Activated CD4-positive, alpha-beta T cell treated with anti-CD3 and anti-CD28 coated beads, Interleukin-2, amount 50 U/mL, for 16 hours (primary cell): Measurements from ENCODE around the gene OTOS.

Experiments
- DNase-seq: peaks from one replicate; pipeline ENCODE4 v3.0.0-alpha.2; 2020

Gene OTOS

GRCh38 chr2:240111253-240111652 is 29.2 kb downstream of the OTOS start:
- DNase-seq = no peak

GRCh38 chr2:240109386-240109785 is 31.1 kb downstream of the OTOS start:
- DNase-seq = no peak

GRCh38 chr2:240107477-240107796 is 33.0 kb downstream of the OTOS start:
- no peak for DNase-seq

GRCh38 chr2:240106765-240107476 is 33.5 kb downstream of the OTOS start:
- no peak for DNase-seq

- DNase-seq = no peak
Measured at GRCh38 chr2:240105982-240106381, 34.5 kb downstream of the OTOS start.

GRCh38 chr2:240103136-240103535 is 37.3 kb downstream of the OTOS start:
- DNase-seq = no peak

- no peak for DNase-seq
Measured at GRCh38 chr2:240098349-240098748, 42.1 kb downstream of the OTOS start.

- DNase-seq = no peak
Measured at GRCh38 chr2:240095556-240096523, 44.6 kb downstream of the OTOS start.

- no peak for DNase-seq
Measured at GRCh38 chr2:240089306-240089705, 51.2 kb downstream of the OTOS start.
